Measurements from ENCODE around the gene AFG3L2. TPM values are rescaled to one million over a fixed set of nuclear protein-coding genes. Genes with fewer than 3 reads are reported as not detected.

The AFG3L2 gene
- total RNA-seq, 1 experiment from 2014 or later = 66.7 TPM

DNA sequence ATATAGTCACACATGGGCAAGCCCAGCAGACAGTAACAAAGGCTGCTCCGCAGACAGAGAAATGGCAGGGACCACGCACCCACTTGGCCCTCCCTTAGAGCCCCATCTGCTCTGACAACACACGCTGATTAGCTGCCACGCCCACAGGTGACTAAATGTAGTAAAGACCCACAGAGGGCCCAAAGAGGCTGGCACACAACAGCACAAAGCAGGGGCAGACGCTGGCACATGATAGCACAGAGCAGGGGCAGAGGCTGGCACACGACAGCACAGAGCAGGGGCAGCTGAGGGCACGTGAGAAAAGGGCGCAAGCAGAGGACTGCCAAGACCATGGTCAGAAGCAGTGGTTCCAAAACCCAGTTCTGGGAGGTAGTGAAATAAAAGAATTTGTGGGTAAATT, 10.6 kb downstream of the AFG3L2 start:
- Histone ChIP-seq H3K4me1 (ENCODE audit: control insufficient read depth in 1 of 2, insufficient read depth in 2 of 2, low read length in 2 of 2) (no peaks in the 10 kb centered on the region), H3K36me3 (ENCODE audit: control insufficient read depth in 1 of 2, insufficient read depth in 2 of 2, low read length in 2 of 2) (peaks cover 15 to 59% of the 10 kb centered on the region in 2 experiments), H3K27ac (ENCODE audit: low read depth, low read length) (no peak overlapping the region), H3K9me2 (ENCODE audit: insufficient read depth) (no peaks in the 10 kb centered on the region), H3K79me2 (ENCODE audit: insufficient read depth, low read length) (peaks cover 74% of the 10 kb centered on the region), H3K27me3 (ENCODE audit: insufficient read depth, low read length) (no peaks in the 10 kb centered on the region), H3K9me3 (ENCODE audit: control insufficient read depth in 1 of 2, insufficient read depth in 1 of 2, low read depth in 1 of 2, low read length in 2 of 2) (no peaks in the 10 kb centered on the region), H3K4me3 (replicated peaks in 1 of 2; ENCODE audit: low read depth in 1 of 2, low read length in 2 of 2) (no peak overlapping the region), H2AFZ (ENCODE audit: low read depth, low read length, poor library complexity, severe bottlenecking) (no peak overlapping the region), H3K9ac (ENCODE audit: low read length) (no peak overlapping the region), H4K20me1 (ENCODE audit: insufficient read depth) (peaks cover 9% of the 10 kb centered on the region), H3K4me2 (ENCODE audit: low read length) (no peak overlapping the region)
- TF ChIP-seq SRF (IDR thresholded peaks at IDR 0.05; ENCODE audit: low read depth) (no peak), FOSL1 (IDR thresholded peaks at IDR 0.05; ENCODE audit: low read depth) (no peak), JUND (IDR thresholded peaks at IDR 0.05) (no peak), POLR2AphosphoS5 (IDR thresholded peaks at IDR 0.05; ENCODE audit: low read depth, low read length) (no peak), ZFX (IDR thresholded peaks at IDR 0.05) (no peak), CBX3 (IDR thresholded peaks at IDR 0.05; ENCODE audit: low read depth) (no peak), SP1 (IDR thresholded peaks at IDR 0.05; ENCODE audit: low read depth) (no peak), EZH2 (IDR thresholded peaks at IDR 0.05) (no peak), EGR1 (IDR thresholded peaks at IDR 0.05; ENCODE audit: low read depth) (no peak), RAD21 (IDR thresholded peaks at IDR 0.05; ENCODE audit: low read depth) (no peak), ZNF274 (IDR thresholded peaks at IDR 0.05; ENCODE audit: low read depth, low read length) (no peak), CEBPB (IDR thresholded peaks at IDR 0.05; ENCODE audit: low read depth) (no peak), POLR2A (IDR thresholded peaks at IDR 0.05; ENCODE audit: borderline replicate concordance, extremely low read depth, insufficient read depth, insufficient read length) (no peak), CTCF (IDR thresholded peaks at IDR 0.05 in 2 of 3, conservative IDR thresholded peaks at IDR 0.05 in 1 of 3; ENCODE audit: borderline replicate concordance in 1 of 3, insufficient read depth in 1 of 3, low read depth in 2 of 3, low read length in 2 of 3) (no peak), TCF7L2 (IDR thresholded peaks at IDR 0.05; ENCODE audit: borderline replicate concordance, extremely low read depth, insufficient read depth, insufficient read length) (no peak)
- TF ChIP-seq, protein P1, sequence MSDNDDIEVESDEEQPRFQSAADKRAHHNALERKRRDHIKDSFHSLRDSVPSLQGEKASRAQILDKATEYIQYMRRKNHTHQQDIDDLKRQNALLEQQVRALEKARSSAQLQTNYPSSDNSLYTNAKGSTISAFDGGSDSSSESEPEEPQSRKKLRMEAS (IDR thresholded peaks at IDR 0.05) = no peak
- ChIA-PET CTCF (no interaction called here), RAD21 (ENCODE audit: low non-redundant PET in 1 of 2, low total read pairs in 2 of 2, uncharacterized antibody in 2 of 2, unreplicated experiment in 2 of 2) (no interaction called here), POLR2A (interaction anchor here (2.3 kb wide), 1 partner anchor 11 kb away, joined by 6 read pairs; the partner anchor contains the start of gene AFG3L2)
- DNase-seq (ENCODE audit: low read depth, low spot score) (no peak), ATAC-seq (no peak)
- no TSS peak for BruUV-seq (replicated peaks)
- intact Hi-C loops (cut with micrococcal nuclease) = no loop called here

Measured in HCT116 (cell line).